Cardiac fibroblast (primary cell): ENCODE results near the gene DAAM1.

Source experiments
- DNase-seq, 2 donors: peaks; one replicate each; pipeline versions ENCODE4 v3.0.0 to v3.0.0-alpha.2; 2010; ENCODE audit warnings: low read depth in 2 of 2
- H3K4me3 ChIP-seq, 2 donors: replicated peaks in 1 of 2; 1 replicate in 1 of 2; 2 replicates in 1 of 2; pipeline ENCODE4 v1.5.1; 2011; ENCODE audit warnings: low read depth in 2 of 2, low read length in 2 of 2, mild to moderate bottlenecking in 2 of 2, moderate library complexity in 1 of 2
- TF ChIP-seq, protein P1 (sequence below): IDR thresholded peaks from one replicate; pipeline ENCODE4 v1.5.1; 2011; ENCODE audit warnings: low read depth, mild to moderate bottlenecking, low read length, inconsistent platforms

DAAM1 gene

DNA sequence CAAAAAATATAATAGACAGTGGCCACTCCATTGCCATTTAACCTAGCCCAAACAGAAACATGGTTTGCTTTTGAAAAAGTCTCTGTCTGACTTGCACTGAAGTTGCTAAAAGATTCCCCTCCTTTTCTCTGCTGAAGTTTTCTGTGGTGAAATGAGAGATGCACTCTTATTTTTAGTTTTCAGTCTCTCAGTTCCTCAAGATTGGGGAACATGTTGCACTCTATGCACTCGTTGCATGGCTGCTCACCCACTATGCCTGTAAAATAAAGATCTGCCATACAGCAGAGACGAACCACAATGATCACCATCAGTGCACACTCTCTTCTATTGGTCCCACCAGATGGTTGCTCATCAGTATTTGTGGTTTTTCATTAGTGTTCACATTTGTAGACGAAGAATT lies 13.1 kb upstream of the DAAM1 start:
- no peak overlapping the region for H3K4me3 ChIP-seq
- TF ChIP-seq, protein P1, sequence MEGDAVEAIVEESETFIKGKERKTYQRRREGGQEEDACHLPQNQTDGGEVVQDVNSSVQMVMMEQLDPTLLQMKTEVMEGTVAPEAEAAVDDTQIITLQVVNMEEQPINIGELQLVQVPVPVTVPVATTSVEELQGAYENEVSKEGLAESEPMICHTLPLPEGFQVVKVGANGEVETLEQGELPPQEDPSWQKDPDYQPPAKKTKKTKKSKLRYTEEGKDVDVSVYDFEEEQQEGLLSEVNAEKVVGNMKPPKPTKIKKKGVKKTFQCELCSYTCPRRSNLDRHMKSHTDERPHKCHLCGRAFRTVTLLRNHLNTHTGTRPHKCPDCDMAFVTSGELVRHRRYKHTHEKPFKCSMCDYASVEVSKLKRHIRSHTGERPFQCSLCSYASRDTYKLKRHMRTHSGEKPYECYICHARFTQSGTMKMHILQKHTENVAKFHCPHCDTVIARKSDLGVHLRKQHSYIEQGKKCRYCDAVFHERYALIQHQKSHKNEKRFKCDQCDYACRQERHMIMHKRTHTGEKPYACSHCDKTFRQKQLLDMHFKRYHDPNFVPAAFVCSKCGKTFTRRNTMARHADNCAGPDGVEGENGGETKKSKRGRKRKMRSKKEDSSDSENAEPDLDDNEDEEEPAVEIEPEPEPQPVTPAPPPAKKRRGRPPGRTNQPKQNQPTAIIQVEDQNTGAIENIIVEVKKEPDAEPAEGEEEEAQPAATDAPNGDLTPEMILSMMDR: no peak
- no peak for DNase-seq

DNA sequence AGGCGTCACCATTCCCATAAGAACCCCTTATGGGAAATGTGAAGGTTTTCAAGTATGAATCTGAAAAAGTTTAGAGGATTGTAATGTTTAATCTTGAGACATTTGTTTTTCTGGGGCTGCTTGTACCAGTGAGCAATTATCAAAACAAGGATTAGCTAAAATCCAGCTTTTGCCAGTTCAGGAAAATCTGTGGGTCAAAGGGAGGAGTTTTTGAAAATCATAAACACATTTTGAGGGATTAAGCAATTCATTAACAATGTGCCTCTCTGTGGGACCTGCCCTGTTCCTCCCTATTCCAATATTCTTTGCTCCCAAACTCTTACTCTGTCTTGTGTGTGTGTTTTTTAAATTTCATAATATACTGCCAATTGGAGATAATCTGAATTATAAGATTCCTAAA lies 11.7 kb upstream of the DAAM1 start:
- no peak for DNase-seq
- H3K4me3 ChIP-seq: no peak overlapping the region
- TF ChIP-seq, protein P1: no peak

DNA sequence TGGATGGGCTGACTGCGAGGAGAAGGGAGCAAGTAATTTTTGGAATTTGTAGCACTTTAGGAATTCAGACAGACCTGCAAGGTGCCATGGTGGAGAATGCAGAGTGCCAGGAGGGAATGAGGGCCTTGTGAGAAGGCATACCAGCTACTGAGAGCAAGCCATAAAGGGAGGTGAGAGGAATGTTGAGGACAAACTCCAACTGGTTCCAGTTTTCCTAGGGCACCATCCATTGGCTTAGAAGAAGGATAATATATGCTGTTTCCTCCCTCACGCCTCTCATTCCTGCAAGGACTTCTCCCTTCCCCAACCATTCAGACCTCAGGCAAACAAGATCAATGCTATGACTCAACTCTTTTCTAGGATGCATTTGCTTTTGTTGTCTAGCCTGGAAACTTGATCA lies 11.2 kb upstream of the DAAM1 start:
- TF ChIP-seq, protein P1: no peak
- no peak overlapping the region for H3K4me3 ChIP-seq
- no peak for DNase-seq

DNA sequence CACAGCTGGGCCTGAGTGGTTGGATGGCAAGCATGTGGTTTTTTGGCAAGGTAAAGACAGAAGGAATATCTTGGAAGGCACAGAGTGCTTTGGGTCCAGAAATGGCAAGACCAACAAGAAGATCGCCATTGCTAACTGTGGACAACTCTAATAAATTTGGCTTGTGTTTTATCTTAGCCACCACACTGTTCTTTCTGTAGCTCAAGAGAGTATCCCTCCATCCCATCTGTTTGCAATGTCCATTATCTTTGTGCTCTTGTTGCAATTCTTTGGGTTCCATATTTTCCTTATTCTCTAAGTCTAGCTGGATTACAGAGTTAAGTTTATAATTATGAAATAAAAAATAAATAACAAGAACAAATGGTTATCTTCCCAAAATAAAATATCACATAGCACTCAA lies 6.7 kb upstream of the DAAM1 start:
- no peak for DNase-seq
- TF ChIP-seq, protein P1: no peak
- no peak overlapping the region for H3K4me3 ChIP-seq

GRCh38 chr14:59182641-59183040 lies 5.8 kb upstream of the DAAM1 start:
- TF ChIP-seq, protein P1: no peak
- no peak for DNase-seq
- no peak overlapping the region for H3K4me3 ChIP-seq

DNA sequence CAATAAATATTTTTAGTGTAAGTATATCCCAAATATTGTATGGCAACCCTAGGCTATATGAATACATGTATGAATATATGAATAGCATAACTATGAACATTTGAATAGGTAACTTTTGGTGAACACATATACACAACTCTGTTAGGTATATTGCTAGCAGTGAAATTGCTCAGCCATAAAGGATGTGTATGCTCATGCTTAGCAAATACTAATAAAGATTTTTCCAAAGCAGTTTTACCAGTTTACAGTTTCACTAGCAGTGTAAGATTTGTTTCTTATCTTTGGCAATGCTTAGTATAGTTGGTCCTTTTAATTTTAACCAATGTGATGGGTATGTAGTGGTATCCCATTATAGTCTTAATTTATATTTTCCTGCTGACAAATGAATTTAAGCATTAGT lies 5.3 kb upstream of the DAAM1 start:
- TF ChIP-seq, protein P1: no peak

GRCh38 chr14:59184396-59184795 lies 4.1 kb upstream of the DAAM1 start:
- TF ChIP-seq, protein P1: no peak
- no peak overlapping the region for H3K4me3 ChIP-seq
- no peak for DNase-seq

More for the DNA sequence above, 5.3 kb upstream of the DAAM1 start:
- DNase-seq: no peak
- H3K4me3 ChIP-seq: no peak overlapping the region
